HK-2 (cell line): ENCODE data around the gene EIF6.
"Not testable (repeated sequence)": the region's sequence is repeated elsewhere in the genome, so short reads cannot be mapped to it uniquely, and the experiment has no call there.

Source experiments
- DNase-seq: peaks from one replicate; pipeline ENCODE4 v3.0.0-alpha.2; 2018; ENCODE audit not compliant: unreplicated experiment

EIF6 gene

GRCh38 chr20:35284267-35284991 lies at the start of gene EIF6:
Gene EIF6 (minus strand): TSS chr20:35284772. CDS start chr20:35284487, 285 bp downstream.
- peak; percentile 97 for DNase-seq

GRCh38 chr20:35333606-35334005 lies 49.0 kb upstream of the EIF6 start:
- DNase-seq, result no peak

- DNase-seq, result no peak
Measured at GRCh38 chr20:35332540-35333200, 48.1 kb upstream of the EIF6 start.

- DNase-seq, result peak; percentile 64
Measured at GRCh38 chr20:35329435-35330139, 45.0 kb upstream of the EIF6 start.

GRCh38 chr20:35328689-35329088 lies 44.1 kb upstream of the EIF6 start:
- DNase-seq, result no peak

GRCh38 chr20:35328095-35328685 lies 43.6 kb upstream of the EIF6 start:
- DNase-seq, result no peak

- peak; percentile 33 for DNase-seq
Measured at GRCh38 chr20:35327074-35327976, 42.8 kb upstream of the EIF6 start.

- DNase-seq, result no peak
Measured at GRCh38 chr20:35326740-35327073, 42.1 kb upstream of the EIF6 start.

- no peak for DNase-seq
Measured at GRCh38 chr20:35326021-35326739, 41.6 kb upstream of the EIF6 start.

GRCh38 chr20:35325401-35325800 lies 40.8 kb upstream of the EIF6 start:
- DNase-seq, result no peak

GRCh38 chr20:35320396-35321126 lies 36.0 kb upstream of the EIF6 start:
- DNase-seq, result peak; percentile 87

GRCh38 chr20:35319871-35320197 lies 35.3 kb upstream of the EIF6 start:
- DNase-seq, result no peak

- peak; percentile 76 for DNase-seq
Measured at GRCh38 chr20:35319192-35319870, 34.8 kb upstream of the EIF6 start.

GRCh38 chr20:35318502-35319157 lies 34.1 kb upstream of the EIF6 start:
- peak; percentile 90 for DNase-seq

GRCh38 chr20:35317416-35318210 lies 33.0 kb upstream of the EIF6 start:
- DNase-seq, result no peak

GRCh38 chr20:35316086-35316485 lies 31.5 kb upstream of the EIF6 start:
- no peak for DNase-seq

- not testable (repeated sequence) for DNase-seq
Measured at GRCh38 chr20:35315632-35316020, 31.1 kb upstream of the EIF6 start.
